Endothelial cell of umbilical vein (primary cell): ENCODE data around the gene ANGPTL2.

ENCODE experiments used
- POLR2AphosphoS5 ChIP-seq: IDR thresholded peaks from 2 replicates; pipeline ENCODE4 v1.6.1; 2012; ENCODE audit warnings: low read depth, mild to moderate bottlenecking, control low read depth, low read length, moderate library complexity; ENCODE audit not compliant: insufficient read depth
- TF ChIP-seq, protein P1 (sequence below), 2 donors: IDR thresholded peaks; 1 replicate in 1 of 2; 2 replicates in 1 of 2; pipeline ENCODE4 v1.5.1; 2011; ENCODE audit warnings: low read length in 2 of 2, mild to moderate bottlenecking in 2 of 2, moderate library complexity in 2 of 2, control low read depth in 1 of 2, inconsistent platforms in 1 of 2, low read depth in 1 of 2; ENCODE audit not compliant: insufficient read depth in 1 of 2; ENCODE audit errors: extremely low read depth in 1 of 2

- TF ChIP-seq, protein P1, sequence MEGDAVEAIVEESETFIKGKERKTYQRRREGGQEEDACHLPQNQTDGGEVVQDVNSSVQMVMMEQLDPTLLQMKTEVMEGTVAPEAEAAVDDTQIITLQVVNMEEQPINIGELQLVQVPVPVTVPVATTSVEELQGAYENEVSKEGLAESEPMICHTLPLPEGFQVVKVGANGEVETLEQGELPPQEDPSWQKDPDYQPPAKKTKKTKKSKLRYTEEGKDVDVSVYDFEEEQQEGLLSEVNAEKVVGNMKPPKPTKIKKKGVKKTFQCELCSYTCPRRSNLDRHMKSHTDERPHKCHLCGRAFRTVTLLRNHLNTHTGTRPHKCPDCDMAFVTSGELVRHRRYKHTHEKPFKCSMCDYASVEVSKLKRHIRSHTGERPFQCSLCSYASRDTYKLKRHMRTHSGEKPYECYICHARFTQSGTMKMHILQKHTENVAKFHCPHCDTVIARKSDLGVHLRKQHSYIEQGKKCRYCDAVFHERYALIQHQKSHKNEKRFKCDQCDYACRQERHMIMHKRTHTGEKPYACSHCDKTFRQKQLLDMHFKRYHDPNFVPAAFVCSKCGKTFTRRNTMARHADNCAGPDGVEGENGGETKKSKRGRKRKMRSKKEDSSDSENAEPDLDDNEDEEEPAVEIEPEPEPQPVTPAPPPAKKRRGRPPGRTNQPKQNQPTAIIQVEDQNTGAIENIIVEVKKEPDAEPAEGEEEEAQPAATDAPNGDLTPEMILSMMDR (IDR thresholded peaks at IDR 0.05; ENCODE audit: extremely low read depth in 1 of 2, insufficient read depth in 1 of 2, low read depth in 1 of 2, low read length in 2 of 2), result no peak
- no peak for TF ChIP-seq POLR2AphosphoS5
Observed at GRCh38 chr9:127138444-127138843, 16.0 kb upstream of the ANGPTL2 start.
